HepG2 (cell line): Measurements from ENCODE around the gene POLR2M. TPM values are rescaled to one million over a fixed set of nuclear protein-coding genes. Genes with fewer than 3 reads are reported as not detected.
A peak's percentile ranks its signal among the peaks of the same experiment; 100 is the strongest.

Experiments
- ARNT2 ChIP-seq: sonication (generic); formaldehyde crosslinking; IDR thresholded peaks from 2 replicates; pipeline ENCODE4 v1.8.0; 2022; ENCODE audit warnings: mild to moderate bottlenecking, low read depth, missing genetic modification reagents, moderate library complexity
- GABPA ChIP-seq, 2 experiments: IDR thresholded peaks; 2 replicates each; pipeline ENCODE4 v1.6.1; 2011 to 2016; ENCODE audit warnings: low read depth in 2 of 2, low read length in 1 of 2, missing biosample characterization in 1 of 2, missing genetic modification characterization in 1 of 2
- MAF1 ChIP-seq: sonication (generic); formaldehyde crosslinking; IDR thresholded peaks from 2 replicates; pipeline ENCODE4 v1.5.0; 2020; ENCODE audit warnings: missing genetic modification reagents, borderline replicate concordance
- MEIS2 ChIP-seq: sonication (generic); formaldehyde crosslinking; IDR thresholded peaks from 2 replicates; pipeline ENCODE4 v1.9.0; 2021; ENCODE audit warnings: mild to moderate bottlenecking, missing genetic modification reagents
- NFATC3 ChIP-seq: sonication (generic); formaldehyde crosslinking; IDR thresholded peaks from 2 replicates; pipeline ENCODE4 v1.5.1; 2020; ENCODE audit warnings: mild to moderate bottlenecking, missing genetic modification reagents
- U2AF1 ChIP-seq: fragments of 200-400 bp; formaldehyde crosslinking; optimal IDR thresholded peaks from 2 replicates; pipeline ENCODE3; 2017; ENCODE audit warnings: mild to moderate bottlenecking, low read depth, low read length
- YY1 ChIP-seq: IDR thresholded peaks from 2 replicates; pipeline ENCODE4 v1.6.1; 2011; ENCODE audit warnings: low read length, low read depth, moderate library complexity, mild to moderate bottlenecking; ENCODE audit not compliant: insufficient read depth, insufficient replicate concordance
- ZFX ChIP-seq: sonication (generic); formaldehyde crosslinking; IDR thresholded peaks from 2 replicates; pipeline ENCODE4 v1.4.0; 2020; ENCODE audit warnings: mild to moderate bottlenecking, low read depth, missing genetic modification reagents, moderate library complexity
- ZNF264 ChIP-seq: sonication (generic); formaldehyde crosslinking; IDR thresholded peaks from 2 replicates; pipeline ENCODE4 v1.4.0; 2020; ENCODE audit warnings: missing genetic modification reagents
- ZNF510 ChIP-seq: sonication (generic); formaldehyde crosslinking; IDR thresholded peaks from 2 replicates; pipeline ENCODE4 v1.4.0; 2020; ENCODE audit warnings: low read depth, mild to moderate bottlenecking, missing genetic modification reagents
- ZNF556 ChIP-seq: sonication (generic); formaldehyde crosslinking; IDR thresholded peaks from 2 replicates; pipeline ENCODE4 v1.4.0; 2020; ENCODE audit warnings: mild to moderate bottlenecking, missing genetic modification reagents, borderline replicate concordance
- ZNF598 ChIP-seq: sonication (generic); formaldehyde crosslinking; IDR thresholded peaks from 2 replicates; pipeline ENCODE4 v1.5.1; 2020; ENCODE audit warnings: mild to moderate bottlenecking, missing genetic modification reagents, borderline replicate concordance
- ZNF747 ChIP-seq: sonication (generic); formaldehyde crosslinking; IDR thresholded peaks from 2 replicates; pipeline ENCODE4 v1.8.1; 2023; ENCODE audit warnings: missing genetic modification reagents, mild to moderate bottlenecking, borderline replicate concordance
- polyA plus RNA-seq, 8 experiments: library from polyadenylated mRNA; depleted of rRNA in 3 of 8; stranded (reverse) in 7 of 8; unstranded in 1 of 8; fragments of >200 nt; fragmentation: Illumina TruSeq in 4 of 8; extraction: Trizol in 4 of 8; gene quantifications; 2 replicates each; pipeline versions ENCODE4 v1.2.1 to v1.2.3, GENCODE V29; 2011 to 2016; ENCODE audit warnings: low read depth in 4 of 8, missing spikeins in 1 of 8, mixed read lengths in 1 of 8; ENCODE audit not compliant: insufficient read depth in 1 of 8
- total RNA-seq, 5 experiments: library from RNA; depleted of rRNA; stranded (reverse); fragments of >200 nt; fragmentation: Illumina TruSeq; extraction: Trizol; gene quantifications; 2 replicates each; pipeline ENCODE4 v1.2.3, GENCODE V29; 2016; ENCODE audit warnings: low read depth in 1 of 5
- TF ChIP-seq, protein P1 (sequence below): sonication (generic); formaldehyde crosslinking; IDR thresholded peaks from 2 replicates; pipeline ENCODE4 v1.5.0; 2020; ENCODE audit warnings: mild to moderate bottlenecking, missing genetic modification reagents
- TF ChIP-seq, protein P2 (sequence below): sonication (generic); formaldehyde crosslinking; conservative IDR thresholded peaks from 2 replicates; pipeline ENCODE4 v1.4.0; 2020; ENCODE audit warnings: mild to moderate bottlenecking, missing genetic modification reagents, moderate library complexity
- TF ChIP-seq, protein P3 (sequence below): sonication (generic); formaldehyde crosslinking; IDR thresholded peaks from 2 replicates; pipeline ENCODE4 v1.4.0; 2020; ENCODE audit warnings: missing genetic modification reagents
- TF ChIP-seq, protein P4 (sequence below): sonication (generic); formaldehyde crosslinking; IDR thresholded peaks from 2 replicates; pipeline ENCODE4 v1.4.0; 2020; ENCODE audit warnings: missing genetic modification reagents, borderline replicate concordance
- TF ChIP-seq, protein P5 (sequence below): sonication (generic); formaldehyde crosslinking; IDR thresholded peaks from 2 replicates; pipeline ENCODE4 v1.4.0; 2020; ENCODE audit warnings: mild to moderate bottlenecking, missing genetic modification reagents

Gene POLR2M
- total and polyA plus RNA-seq, 2 of the 13 experiments (the other 11 are each of a cell fraction or from before 2014, with no cell fraction given): 25.9 to 48.5 TPM

DNA sequence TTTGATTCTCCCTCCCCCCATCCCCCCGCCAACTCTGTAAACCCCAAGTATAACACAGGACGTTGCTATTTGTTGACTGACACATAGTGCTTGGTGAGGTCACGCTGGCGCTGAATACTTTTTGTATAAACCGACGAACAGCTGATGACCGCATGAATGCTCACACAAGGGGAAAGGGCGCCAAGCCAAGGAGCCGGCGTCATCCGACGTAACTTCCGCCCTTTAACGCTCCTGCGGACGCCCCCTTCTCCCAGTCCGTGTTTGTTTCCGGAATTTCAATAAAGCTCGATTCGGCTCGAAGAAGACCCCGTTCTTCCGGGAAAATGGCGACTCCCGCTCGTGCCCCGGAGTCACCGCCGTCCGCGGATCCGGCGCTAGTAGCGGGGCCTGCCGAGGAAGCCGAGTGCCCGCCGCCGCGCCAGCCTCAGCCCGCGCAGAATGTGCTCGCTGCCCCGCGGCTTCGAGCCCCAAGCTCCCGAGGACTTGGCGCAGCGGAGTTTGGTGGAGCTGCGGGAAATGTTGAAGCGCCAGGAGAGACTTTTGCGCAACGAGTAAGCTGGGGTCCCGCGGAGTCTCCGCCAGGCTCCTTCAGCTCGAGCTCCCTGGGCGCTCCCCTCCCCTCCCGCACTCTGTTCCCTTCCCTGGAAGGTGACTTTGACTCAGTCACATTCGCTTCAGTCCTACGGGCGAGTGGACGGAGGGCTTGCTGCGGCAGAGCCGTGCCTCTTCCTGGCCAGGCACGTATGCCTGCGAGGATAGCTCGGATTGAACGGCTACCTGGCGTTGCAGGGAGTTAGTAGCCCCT is at the start of gene POLR2M (continued):
- TF ChIP-seq, protein P1, sequence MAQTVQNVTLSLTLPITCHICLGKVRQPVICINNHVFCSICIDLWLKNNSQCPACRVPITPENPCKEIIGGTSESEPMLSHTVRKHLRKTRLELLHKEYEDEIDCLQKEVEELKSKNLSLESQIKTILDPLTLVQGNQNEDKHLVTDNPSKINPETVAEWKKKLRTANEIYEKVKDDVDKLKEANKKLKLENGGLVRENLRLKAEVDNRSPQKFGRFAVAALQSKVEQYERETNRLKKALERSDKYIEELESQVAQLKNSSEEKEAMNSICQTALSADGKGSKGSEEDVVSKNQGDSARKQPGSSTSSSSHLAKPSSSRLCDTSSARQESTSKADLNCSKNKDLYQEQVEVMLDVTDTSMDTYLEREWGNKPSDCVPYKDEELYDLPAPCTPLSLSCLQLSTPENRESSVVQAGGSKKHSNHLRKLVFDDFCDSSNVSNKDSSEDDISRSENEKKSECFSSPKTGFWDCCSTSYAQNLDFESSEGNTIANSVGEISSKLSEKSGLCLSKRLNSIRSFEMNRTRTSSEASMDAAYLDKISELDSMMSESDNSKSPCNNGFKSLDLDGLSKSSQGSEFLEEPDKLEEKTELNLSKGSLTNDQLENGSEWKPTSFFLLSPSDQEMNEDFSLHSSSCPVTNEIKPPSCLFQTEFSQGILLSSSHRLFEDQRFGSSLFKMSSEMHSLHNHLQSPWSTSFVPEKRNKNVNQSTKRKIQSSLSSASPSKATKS (CRISPR knock-in tag): no peak
- TF ChIP-seq MAF1 (CRISPR knock-in tag): no peak
- TF ChIP-seq, protein P2, sequence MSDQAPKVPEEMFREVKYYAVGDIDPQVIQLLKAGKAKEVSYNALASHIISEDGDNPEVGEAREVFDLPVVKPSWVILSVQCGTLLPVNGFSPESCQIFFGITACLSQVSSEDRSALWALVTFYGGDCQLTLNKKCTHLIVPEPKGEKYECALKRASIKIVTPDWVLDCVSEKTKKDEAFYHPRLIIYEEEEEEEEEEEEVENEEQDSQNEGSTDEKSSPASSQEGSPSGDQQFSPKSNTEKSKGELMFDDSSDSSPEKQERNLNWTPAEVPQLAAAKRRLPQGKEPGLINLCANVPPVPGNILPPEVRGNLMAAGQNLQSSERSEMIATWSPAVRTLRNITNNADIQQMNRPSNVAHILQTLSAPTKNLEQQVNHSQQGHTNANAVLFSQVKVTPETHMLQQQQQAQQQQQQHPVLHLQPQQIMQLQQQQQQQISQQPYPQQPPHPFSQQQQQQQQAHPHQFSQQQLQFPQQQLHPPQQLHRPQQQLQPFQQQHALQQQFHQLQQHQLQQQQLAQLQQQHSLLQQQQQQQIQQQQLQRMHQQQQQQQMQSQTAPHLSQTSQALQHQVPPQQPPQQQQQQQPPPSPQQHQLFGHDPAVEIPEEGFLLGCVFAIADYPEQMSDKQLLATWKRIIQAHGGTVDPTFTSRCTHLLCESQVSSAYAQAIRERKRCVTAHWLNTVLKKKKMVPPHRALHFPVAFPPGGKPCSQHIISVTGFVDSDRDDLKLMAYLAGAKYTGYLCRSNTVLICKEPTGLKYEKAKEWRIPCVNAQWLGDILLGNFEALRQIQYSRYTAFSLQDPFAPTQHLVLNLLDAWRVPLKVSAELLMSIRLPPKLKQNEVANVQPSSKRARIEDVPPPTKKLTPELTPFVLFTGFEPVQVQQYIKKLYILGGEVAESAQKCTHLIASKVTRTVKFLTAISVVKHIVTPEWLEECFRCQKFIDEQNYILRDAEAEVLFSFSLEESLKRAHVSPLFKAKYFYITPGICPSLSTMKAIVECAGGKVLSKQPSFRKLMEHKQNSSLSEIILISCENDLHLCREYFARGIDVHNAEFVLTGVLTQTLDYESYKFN (CRISPR knock-in tag): peak; percentile 29; the same call in 1 of the 2 replicates
- peak; percentile 68; the same call in 1 of the 2 replicates for TF ChIP-seq ZNF598 (CRISPR knock-in tag)
- TF ChIP-seq, protein P3, sequence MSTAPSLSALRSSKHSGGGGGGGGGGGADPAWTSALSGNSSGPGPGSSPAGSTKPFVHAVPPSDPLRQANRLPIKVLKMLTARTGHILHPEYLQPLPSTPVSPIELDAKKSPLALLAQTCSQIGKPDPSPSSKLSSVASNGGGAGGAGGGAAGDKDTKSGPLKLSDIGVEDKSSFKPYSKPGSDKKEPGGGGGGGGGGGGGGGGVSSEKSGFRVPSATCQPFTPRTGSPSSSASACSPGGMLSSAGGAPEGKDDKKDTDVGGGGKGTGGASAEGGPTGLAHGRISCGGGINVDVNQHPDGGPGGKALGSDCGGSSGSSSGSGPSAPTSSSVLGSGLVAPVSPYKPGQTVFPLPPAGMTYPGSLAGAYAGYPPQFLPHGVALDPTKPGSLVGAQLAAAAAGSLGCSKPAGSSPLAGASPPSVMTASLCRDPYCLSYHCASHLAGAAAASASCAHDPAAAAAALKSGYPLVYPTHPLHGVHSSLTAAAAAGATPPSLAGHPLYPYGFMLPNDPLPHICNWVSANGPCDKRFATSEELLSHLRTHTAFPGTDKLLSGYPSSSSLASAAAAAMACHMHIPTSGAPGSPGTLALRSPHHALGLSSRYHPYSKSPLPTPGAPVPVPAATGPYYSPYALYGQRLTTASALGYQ: no peak; the same call in 1 of the 2 replicates
- TF ChIP-seq YY1: peak; percentile 97
- no peak for TF ChIP-seq MEIS2
- no peak for TF ChIP-seq U2AF1
- TF ChIP-seq ZNF510 (CRISPR knock-in tag): peak; percentile 63; the same call in 1 of the 2 replicates
- TF ChIP-seq, protein P4, sequence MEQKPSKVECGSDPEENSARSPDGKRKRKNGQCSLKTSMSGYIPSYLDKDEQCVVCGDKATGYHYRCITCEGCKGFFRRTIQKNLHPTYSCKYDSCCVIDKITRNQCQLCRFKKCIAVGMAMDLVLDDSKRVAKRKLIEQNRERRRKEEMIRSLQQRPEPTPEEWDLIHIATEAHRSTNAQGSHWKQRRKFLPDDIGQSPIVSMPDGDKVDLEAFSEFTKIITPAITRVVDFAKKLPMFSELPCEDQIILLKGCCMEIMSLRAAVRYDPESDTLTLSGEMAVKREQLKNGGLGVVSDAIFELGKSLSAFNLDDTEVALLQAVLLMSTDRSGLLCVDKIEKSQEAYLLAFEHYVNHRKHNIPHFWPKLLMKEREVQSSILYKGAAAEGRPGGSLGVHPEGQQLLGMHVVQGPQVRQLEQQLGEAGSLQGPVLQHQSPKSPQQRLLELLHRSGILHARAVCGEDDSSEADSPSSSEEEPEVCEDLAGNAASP (CRISPR knock-in tag): 0 out of 2 replicates have a peak, but pooled peaks have one; percentile 24
- TF ChIP-seq ARNT2 (CRISPR knock-in tag): peak; percentile 67
- TF ChIP-seq ZNF264 (CRISPR knock-in tag): no peak
- TF ChIP-seq, protein P5, sequence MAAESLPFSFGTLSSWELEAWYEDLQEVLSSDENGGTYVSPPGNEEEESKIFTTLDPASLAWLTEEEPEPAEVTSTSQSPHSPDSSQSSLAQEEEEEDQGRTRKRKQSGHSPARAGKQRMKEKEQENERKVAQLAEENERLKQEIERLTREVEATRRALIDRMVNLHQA (CRISPR knock-in tag): no peak
- TF ChIP-seq GABPA (IDR thresholded peaks at IDR 0.05; ENCODE audit: low read depth, low read length): peak; percentile 78
- peak; percentile 96 for TF ChIP-seq GABPA (CRISPR knock-in tag; IDR thresholded peaks at IDR 0.05; ENCODE audit: low read depth)
- no peak for TF ChIP-seq NFATC3 (CRISPR knock-in tag)
- no peak for TF ChIP-seq ZNF556 (CRISPR knock-in tag)
- TF ChIP-seq ZFX (CRISPR knock-in tag): peak; percentile 77
- TF ChIP-seq ZNF747: no peak; the same call in 1 of the 2 replicates
